NCI-H1092 (cell line): ENCODE results near the gene ACSBG1.

ENCODE experiments used
- DNase-seq: peaks from one replicate; lab custom pipeline; 2025; lab: John Stamatoyannopoulos, UW

The ACSBG1 gene

DNA sequence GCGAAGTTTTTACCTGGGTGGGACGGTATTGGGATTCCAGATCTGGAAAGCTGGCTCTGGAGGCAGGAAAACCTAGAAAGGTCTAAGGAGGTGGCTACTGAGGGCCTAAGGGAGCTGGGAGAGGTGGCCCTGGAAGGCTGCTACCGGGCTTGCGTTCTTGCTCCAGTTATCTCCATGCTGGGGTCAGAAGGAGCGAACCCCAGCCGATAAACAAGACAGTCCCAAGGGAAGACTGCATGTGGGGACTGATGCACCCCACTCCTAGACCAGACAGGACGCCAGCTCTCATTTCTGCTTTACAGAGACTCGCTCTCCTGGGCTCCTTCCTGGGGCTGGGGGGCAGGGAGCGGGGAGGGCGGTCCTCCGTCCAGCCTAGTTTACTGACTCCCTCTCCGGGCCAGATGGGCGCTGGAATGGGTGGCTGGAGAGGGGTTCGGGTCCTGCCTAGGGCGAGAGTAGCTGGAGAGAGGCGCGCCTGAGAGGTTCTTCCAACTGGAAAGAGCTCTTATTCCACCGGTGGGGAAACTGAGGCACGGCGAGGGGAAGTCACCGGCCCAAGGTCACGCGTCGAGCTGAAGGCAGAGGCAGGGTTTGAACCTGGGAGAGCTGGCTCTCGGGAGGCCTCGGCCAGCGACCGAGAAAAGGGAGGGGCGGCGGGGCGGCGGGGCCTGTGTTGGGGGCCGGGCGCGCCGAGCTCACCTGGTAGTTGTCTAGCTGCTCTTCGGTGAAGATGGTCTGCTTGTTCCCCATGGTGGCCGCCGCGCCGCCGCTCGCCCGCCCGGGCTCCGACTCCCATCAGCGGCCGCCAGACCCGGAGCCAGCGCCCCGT lies 103.7 kb downstream of the ACSBG1 start:
- no peak for DNase-seq

DNA sequence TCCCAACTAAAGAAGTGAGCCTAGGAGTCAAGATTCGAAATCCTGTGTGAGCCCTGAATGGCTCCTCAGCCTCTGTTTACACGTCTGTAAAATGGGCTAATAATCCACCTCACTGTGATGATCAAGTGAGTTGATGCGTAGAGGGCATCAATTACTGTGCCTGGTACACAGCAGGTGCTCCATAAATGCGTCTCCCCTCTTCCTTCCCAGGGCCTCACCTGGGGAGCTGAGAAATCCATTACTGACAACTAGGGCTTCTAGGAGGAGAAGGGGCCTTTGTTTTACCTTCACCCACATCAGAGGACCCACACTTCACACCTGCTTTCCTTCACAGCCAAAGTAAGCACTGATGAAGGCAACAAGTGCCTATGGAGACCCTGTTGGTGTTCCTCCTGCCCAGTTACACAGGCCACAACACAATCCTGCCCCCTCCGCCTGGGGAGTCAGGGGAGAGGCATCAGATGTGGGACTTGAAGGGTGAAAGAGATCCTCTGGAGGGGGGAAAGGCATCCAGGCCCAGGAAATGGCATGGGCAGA lies 104.5 kb downstream of the ACSBG1 start:
- no peak for DNase-seq

DNA sequence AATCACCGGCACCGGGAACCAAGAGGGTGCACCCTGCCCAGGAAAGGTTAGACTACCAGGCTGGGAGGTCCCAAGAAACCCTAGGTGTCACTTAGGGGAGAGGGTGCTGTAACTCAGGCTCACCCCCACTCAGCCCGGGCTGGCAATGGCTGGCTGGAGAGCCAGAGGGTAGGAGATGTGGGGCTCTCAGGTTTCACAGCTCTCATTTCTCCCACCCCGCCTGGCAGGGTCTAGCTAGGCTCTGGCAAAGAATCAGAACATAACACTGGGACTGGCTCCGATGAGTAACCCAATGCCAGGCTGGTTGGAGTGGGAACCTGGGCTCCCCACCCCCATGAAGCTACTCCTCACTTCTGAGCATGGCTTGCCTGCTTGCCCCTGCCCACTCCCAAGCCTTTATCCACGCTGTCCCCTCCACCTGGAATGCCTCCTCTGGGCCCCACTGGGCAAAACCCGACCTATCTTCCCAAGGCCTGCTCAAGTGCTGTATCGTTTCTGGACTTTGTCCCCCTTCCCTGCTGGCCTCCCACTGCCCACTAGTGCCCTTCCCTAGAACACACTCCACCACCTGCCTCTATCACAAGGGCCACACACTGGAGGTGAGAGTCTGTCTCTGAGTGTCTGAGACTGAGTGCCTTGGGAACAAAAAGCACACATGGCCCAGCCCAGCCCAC lies 105.2 kb downstream of the ACSBG1 start:
- DNase-seq, result peak; percentile 55

DNA sequence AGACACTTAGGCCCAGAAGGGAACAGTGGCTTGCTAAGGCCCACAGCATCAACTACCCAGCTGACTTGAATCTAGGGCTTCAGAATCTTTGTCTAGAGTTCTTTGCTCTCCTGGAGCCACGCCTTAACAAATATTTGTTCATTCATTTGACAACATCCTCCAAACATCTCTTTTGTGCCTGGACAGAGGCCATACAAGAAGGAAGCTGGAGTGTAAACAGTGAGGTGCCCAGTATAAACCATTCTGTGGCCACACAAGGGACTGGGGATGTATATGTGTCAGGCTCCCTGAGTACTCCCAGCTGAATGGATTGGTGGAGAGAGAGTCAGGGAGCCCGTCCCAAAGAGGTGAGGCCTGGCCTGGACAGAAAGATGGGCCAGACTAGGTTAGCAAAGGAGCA lies 106.5 kb downstream of the ACSBG1 start:
- DNase-seq, result no peak

DNA sequence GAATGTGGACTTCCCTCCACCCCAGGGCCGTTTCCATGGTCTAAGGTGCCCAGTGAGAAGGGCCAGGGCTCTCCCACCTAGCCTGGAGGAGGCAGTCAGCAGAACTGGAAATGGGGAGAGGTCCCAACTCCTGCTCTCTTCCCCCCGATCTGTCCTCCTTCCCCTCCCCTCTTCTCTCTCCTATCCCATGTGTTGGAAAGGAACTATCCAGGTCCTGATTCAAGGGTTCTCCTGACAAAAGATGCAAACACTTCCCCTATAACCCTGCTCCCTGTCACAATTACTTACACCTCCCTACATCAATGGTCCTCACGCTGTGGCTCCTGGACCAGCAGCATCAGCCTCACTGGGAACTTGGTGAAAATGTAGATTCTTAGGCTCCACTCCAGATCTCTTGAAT lies 109.1 kb downstream of the ACSBG1 start:
- DNase-seq, result no peak

DNA sequence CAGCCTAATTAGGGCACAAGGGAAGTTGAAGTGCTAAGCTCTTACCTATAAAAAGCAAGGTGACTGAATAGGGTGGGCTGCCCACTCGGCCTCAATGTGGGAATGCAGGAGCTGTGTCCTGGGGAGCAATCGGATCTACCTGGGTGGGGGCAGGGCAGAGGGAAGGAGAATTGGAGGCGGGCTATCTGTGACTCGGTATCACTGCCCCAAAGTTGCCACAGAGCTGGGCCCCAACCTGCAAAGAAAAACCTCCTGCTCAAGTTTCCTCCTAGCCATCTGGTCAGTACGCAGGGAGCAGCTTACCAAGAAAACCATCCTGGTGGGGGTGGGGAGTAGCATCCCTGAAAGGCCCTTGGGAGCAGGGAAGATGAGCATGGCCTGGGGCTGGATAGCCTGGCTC lies 113.8 kb downstream of the ACSBG1 start:
- no peak for DNase-seq
